Uterus (tissue), 2 donors: ENCODE data around the gene EEFSEC.

Experiments
- POLR2A ChIP-seq, 2 donors: fragments of 450-650 bp; IDR thresholded peaks; one replicate each; pipeline ENCODE4 v1.6.1; 2016; ENCODE audit warnings: antibody characterized with exemption in 2 of 2, mild to moderate bottlenecking in 1 of 2, moderate library complexity in 1 of 2
- TF ChIP-seq, protein P1 (sequence below), 4 experiments: fragments of 200-600 bp in 2 of 4; fragments of 450-650 bp in 2 of 4; sonication (generic) in 2 of 4; IDR thresholded peaks; one replicate each; pipeline ENCODE4 v1.5.1; 2016 to 2019; ENCODE audit warnings: antibody characterized with exemption in 4 of 4, mild to moderate bottlenecking in 2 of 4, moderate library complexity in 1 of 4

DNA sequence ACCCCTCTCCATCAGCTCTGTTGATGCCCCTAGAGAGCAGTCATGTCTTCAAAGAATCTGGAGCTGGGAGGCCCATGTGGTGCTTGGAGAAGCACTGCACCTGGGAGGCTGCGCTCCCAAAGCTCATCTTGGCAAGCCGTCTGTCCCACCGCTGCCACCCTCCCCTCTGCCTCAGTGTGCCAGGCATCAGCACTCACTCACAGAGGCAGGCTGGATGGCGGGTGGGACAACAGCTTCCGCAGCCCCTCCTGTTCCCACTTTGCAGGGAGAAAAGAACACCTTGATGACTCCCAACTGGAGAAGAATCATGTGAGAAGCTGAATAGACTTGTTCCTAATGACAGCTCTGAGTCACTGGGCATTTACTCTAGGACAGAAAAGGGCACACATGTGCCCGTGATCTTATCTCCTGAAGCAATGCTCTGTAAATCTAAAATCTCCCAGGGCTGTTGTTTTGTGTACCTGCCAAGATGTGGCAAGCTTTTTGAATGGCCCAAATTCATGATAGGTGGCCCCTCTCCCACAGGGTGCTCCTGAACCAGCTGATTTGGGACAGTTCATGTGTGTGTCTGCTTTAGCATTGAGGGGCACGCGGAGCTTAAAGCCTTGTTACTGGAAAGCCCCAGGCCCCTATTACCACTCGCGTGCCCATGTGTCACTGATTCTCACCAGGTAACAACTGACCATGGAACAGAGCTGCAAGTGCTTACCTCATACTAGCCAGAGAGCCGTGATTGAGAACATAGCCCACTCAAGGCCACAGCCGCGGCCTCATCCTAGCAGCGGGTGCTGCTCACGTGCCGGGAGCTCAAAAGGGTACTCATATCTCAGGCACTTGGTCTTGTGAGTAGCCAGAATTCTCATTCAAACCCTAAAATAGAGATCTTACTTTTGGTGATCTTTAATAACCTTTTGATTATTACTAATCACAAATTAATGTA is 209.0 kb downstream of the EEFSEC start:
- TF ChIP-seq, protein P1, sequence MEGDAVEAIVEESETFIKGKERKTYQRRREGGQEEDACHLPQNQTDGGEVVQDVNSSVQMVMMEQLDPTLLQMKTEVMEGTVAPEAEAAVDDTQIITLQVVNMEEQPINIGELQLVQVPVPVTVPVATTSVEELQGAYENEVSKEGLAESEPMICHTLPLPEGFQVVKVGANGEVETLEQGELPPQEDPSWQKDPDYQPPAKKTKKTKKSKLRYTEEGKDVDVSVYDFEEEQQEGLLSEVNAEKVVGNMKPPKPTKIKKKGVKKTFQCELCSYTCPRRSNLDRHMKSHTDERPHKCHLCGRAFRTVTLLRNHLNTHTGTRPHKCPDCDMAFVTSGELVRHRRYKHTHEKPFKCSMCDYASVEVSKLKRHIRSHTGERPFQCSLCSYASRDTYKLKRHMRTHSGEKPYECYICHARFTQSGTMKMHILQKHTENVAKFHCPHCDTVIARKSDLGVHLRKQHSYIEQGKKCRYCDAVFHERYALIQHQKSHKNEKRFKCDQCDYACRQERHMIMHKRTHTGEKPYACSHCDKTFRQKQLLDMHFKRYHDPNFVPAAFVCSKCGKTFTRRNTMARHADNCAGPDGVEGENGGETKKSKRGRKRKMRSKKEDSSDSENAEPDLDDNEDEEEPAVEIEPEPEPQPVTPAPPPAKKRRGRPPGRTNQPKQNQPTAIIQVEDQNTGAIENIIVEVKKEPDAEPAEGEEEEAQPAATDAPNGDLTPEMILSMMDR (IDR thresholded peaks at IDR 0.05) = no peak
- TF ChIP-seq POLR2A (IDR thresholded peaks at IDR 0.05) = no peak
